Limb (tissue), 2 donors: ENCODE results near the gene DSP.
A peak's percentile ranks its signal among the peaks of the same experiment; 100 is the strongest.

Experiments used
- DNase-seq, 2 donors: peaks; one replicate each; pipeline ENCODE4 v3.0.0-alpha.2; 2016; ENCODE audit errors: extremely low spot score in 2 of 2

Gene DSP

DNA sequence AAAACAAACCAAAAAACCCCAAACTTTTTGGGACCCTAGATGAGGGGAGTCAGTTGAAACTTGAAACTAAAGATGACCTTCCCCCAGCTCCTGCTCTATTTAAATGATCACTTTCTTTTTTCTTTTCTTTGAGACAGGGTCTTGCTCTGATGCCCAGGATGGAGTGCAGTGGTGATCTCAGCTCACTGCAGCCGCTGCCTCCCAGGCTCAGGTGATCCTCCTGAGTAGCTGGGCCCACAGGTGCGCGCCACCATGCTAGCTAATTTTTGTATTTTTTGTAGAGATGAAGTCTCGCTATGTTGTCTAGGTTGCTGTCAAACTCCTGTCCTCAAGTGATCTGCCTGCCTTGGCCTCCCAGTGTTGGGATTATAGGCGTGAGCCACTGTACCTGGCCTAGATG is 7.3 kb upstream of the DSP start:
- no peak for DNase-seq

DNA sequence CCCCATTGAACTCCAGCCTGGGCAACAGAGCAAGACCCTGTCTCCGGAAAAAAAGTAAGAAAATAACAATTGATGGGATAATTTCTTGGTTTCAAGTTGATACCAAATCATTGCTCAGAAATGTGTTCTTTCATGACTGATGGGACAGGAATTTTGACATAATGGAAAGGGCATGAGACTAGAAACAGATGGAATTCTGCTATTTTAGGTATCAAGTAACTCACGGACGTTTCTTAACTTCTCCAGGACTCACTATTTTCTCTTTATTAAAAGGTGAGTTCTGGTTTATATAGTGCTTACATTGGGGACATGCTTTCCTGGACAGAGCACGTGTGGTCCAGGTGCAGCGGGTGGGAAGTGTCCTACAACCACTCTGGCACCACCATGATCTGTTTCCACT is 6.0 kb upstream of the DSP start:
- DNase-seq = no peak

DNA sequence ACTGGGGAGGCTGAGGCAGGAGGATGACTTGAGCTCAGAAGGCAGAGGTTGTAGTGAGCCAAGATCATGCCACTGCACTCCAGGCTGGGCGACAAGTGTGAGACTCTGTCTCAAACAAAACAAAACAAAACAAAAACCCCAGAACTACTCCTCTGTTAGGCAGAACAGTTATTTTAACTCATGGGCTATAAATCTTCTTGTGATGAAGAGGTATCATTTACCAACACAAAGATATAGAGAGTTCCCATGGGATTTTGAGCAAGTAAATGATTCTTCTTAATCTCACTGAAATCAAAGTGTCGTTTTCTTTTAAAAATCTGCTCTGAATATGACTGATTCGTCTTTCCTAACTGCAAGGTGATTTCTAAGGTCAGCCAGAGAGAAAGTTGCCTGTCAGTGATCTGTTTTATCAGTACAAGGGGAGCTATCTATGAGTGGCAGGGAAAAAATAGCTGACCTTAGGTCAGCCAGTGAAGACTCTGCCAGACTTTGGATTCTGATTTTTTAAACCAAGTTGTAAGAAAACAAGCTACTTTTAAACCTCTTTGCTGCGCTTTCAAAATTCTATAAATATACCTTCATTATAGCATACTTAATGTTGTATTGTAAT is 3.8 kb upstream of the DSP start:
- DNase-seq = no peak

- DNase-seq = no peak
Observed at GRCh38 chr6:7538484-7538883, 3.0 kb upstream of the DSP start.

- no peak for DNase-seq
Observed at GRCh38 chr6:7540595-7540994, 876 bp upstream of the DSP start.

DNA sequence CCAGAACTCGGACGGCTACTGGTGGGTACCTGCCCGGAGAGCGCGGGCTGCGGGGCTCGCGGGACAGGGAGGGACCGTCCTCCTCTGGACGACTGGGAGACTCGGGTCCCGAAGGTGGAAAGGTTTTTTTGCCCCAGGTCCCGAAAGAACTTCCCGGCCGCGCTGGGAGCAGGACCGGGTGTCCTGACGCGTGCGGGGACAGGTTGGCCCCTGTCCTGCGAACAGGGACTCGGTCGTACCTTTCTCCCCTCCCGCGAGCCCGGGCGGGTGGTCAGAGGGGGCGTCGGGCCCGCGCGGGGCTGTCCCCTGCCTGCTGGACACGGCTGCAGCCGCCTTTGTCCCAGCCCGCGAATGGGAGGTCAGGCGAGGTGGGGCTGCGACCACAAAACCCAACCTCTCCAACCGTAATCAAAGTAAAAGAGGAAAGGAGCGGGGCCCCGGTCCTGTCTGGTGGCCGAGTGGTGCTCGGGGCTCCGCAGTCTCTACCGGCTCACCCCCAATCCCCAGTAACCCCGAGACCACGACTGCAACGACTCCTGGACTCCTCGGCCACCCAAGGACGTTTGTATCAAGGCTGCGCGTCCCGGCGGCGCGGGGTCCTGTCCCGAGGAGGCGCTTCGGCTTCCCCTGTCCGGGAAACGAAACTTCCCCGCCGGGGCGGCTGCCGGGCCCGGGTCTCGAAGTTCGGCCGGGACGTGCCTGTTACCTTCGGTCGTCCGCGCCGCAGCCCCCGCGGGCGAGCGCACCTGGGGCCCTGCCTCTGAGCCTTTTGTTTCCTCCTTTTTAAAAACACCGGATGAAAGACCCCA is 798 bp downstream of the DSP start:
- DNase-seq = peak in 1 of 2 donors; percentile 70

- peak in 1 of 2 donors; percentile 65 for DNase-seq
Observed at GRCh38 chr6:7542874-7543624, 1.6 kb downstream of the DSP start.

GRCh38 chr6:7543789-7544424 is 2.4 kb downstream of the DSP start:
- no peak for DNase-seq

- no peak for DNase-seq
Observed at GRCh38 chr6:7544597-7544996, 3.1 kb downstream of the DSP start.

GRCh38 chr6:7545316-7546019 is 4.0 kb downstream of the DSP start:
- no peak for DNase-seq

- no peak for DNase-seq
Observed at GRCh38 chr6:7546020-7546369, 4.5 kb downstream of the DSP start.

DNA sequence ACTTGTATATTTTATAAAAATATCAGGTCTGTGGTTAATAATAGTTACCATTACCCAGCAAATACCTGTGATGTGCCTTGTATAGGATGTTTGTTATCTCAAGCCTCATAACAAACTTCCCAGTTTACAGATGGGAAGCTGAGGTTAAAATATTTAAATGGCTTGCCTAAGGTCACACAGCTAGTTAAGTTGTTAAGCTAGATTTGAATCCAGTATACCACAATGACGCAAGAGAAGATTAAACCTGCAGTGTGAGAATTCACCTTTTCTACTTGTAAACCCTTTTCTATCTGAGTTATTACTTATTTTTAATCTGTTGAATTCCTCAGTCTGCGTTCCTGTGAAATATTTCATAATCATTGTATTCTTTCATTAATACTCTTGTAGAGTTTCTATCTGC is 4.9 kb downstream of the DSP start:
- DNase-seq = no peak

DNA sequence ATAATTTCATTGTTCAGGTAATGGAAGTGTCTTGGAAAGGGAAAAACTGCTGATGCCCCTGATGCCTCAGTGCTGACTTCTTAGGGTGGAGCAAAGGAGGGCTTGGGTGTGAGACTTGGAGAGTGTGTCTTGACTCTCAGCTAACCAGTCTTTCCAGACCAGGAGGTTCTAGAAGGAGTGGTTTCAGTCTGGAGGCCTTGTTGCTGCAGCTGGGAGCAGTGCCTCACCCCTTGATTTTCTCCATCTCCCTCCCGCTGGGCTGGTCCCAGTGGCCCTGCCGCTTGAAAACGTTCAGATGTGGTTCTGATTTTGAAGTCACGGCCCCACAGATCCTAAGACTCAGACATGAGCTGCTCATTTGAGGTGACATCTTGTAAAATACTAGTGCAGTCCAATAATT is 5.4 kb downstream of the DSP start:
- no peak for DNase-seq

DNA sequence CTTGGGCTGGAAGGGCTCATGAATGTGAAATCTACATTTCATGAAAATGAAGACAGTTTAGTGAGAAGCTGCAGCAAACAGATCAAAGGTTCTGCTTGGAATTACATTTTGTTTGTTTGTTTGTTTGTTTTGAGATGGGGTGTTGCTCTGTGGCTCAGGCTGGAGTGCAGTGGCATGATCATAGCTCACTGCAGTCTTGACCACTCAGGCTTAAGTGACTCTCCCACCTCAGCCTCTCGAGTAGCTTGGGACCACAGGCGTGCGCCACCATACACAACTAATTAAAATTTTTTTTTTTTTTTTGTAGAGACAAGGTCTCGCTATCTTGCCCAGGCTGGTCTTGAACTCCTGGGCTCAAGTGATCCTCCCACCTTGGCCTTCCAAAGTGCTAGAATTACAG is 5.8 kb downstream of the DSP start:
- no peak for DNase-seq

- DNase-seq = no peak
Observed at GRCh38 chr6:7550433-7550801, 8.9 kb downstream of the DSP start.

DNA sequence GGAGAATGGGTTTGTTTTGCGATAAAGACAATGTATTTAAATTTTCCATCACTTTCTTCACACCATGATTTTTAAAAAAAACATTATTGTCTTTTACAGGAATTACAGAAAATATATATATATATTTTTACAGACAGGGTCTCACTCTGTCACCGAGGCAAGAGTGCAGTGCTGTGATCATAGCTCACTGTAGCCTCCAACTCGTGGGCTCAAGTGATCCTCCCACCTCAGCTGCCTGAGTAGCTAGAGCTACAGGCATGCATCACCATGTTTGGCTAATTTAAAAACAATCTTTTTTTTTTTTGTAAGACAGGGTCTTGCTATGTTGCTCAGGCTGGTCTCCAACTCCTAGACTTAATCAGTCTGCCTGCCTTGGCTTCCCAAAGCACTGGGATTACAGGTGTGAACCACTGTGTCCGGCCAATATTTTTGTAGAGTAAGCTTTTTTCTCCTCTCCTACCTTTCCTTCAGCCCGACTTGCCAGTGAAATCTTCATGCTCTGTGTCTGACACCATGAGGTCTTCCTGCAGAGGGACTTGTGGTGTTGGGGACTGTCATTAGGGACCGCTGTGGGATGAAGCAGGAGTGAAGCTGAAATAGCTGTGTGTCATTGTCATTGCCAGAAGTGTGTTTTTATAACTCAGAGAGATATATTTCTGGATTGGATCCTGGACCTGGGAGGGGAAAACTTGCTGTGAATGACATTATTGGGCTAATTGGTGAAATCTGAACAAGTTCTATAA is 13.2 kb downstream of the DSP start:
- DNase-seq = no peak

- DNase-seq = no peak
Observed at GRCh38 chr6:7555671-7556070, 14.2 kb downstream of the DSP start.

GRCh38 chr6:7556394-7557106 is 15.1 kb downstream of the DSP start:
- DNase-seq = no peak

- DNase-seq = no peak
Observed at GRCh38 chr6:7557652-7558051, 16.2 kb downstream of the DSP start.

DNA sequence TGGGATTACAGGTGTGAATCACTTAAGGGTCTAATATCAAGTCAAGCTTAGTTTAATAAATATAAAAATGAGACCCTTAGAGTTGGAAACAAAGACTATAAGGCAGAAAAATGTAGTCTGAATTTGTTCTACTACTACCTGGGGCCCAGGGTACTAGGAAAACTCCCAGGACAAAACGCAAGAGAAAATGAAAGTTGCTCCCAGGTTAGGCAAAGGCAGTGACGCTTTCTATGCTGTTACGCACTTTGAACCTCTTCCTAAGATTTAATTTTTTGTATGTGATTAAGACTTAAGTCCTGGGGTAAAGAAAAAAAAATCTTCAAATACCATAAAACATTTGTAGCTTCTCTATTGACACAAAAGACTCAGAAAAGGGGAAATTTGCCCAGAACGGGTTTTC is 17.3 kb downstream of the DSP start:
- DNase-seq = no peak
